Measurements from ENCODE around the gene CAPZA3. TPM values are rescaled to one million over a fixed set of nuclear protein-coding genes. Genes with fewer than 3 reads are reported as not detected.
"Not testable (repeated sequence)": the region's sequence is repeated elsewhere in the genome, so short reads cannot be mapped to it uniquely, and the experiment has no call there.

The CAPZA3 gene
- total and polyA plus RNA-seq, 2 experiments from 2014 or later = not detected

- no peak overlapping the region for H2AFZ ChIP-seq
- Mint-ChIP-seq H3K27ac (no peak overlapping the region), H3K27me3 (ENCODE audit: insufficient read depth, low read depth, poor library complexity) (peaks cover 4% of the 10 kb centered on the region), H3K4me3 (no peak overlapping the region), H3K36me3 (ENCODE audit: low read depth) (peaks cover under 1% of the 10 kb centered on the region; the same call in 1 of the 3 replicates), H3K9me3 (peaks cover under 1% of the 10 kb centered on the region; the same call in 1 of the 3 replicates), H3K4me1 (peaks cover 31% of the 10 kb centered on the region)
- no peaks in the 10 kb centered on the region for H3K27me3 ChIP-seq (ENCODE audit: insufficient read depth)
- no peaks in the 10 kb centered on the region for H3K36me3 ChIP-seq (ENCODE audit: insufficient read depth)
- H3K4me2 ChIP-seq = no peak overlapping the region
- TF ChIP-seq STAT1 (IDR thresholded peaks at IDR 0.05; ENCODE audit: unreplicated experiment) = no peak
- no peak for TF ChIP-seq NANOG (IDR thresholded peaks at IDR 0.05; ENCODE audit: borderline replicate concordance)
- TF ChIP-seq, protein P1, sequence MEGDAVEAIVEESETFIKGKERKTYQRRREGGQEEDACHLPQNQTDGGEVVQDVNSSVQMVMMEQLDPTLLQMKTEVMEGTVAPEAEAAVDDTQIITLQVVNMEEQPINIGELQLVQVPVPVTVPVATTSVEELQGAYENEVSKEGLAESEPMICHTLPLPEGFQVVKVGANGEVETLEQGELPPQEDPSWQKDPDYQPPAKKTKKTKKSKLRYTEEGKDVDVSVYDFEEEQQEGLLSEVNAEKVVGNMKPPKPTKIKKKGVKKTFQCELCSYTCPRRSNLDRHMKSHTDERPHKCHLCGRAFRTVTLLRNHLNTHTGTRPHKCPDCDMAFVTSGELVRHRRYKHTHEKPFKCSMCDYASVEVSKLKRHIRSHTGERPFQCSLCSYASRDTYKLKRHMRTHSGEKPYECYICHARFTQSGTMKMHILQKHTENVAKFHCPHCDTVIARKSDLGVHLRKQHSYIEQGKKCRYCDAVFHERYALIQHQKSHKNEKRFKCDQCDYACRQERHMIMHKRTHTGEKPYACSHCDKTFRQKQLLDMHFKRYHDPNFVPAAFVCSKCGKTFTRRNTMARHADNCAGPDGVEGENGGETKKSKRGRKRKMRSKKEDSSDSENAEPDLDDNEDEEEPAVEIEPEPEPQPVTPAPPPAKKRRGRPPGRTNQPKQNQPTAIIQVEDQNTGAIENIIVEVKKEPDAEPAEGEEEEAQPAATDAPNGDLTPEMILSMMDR (conservative IDR thresholded peaks at IDR 0.05; ENCODE audit: low read depth in 2 of 2) = no peak
- no peak for TF ChIP-seq REST (IDR thresholded peaks at IDR 0.05; ENCODE audit: unreplicated experiment)
- TF ChIP-seq, protein P2, sequence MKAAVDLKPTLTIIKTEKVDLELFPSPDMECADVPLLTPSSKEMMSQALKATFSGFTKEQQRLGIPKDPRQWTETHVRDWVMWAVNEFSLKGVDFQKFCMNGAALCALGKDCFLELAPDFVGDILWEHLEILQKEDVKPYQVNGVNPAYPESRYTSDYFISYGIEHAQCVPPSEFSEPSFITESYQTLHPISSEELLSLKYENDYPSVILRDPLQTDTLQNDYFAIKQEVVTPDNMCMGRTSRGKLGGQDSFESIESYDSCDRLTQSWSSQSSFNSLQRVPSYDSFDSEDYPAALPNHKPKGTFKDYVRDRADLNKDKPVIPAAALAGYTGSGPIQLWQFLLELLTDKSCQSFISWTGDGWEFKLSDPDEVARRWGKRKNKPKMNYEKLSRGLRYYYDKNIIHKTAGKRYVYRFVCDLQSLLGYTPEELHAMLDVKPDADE (IDR thresholded peaks at IDR 0.05) = no peak
- TF ChIP-seq, protein P3, sequence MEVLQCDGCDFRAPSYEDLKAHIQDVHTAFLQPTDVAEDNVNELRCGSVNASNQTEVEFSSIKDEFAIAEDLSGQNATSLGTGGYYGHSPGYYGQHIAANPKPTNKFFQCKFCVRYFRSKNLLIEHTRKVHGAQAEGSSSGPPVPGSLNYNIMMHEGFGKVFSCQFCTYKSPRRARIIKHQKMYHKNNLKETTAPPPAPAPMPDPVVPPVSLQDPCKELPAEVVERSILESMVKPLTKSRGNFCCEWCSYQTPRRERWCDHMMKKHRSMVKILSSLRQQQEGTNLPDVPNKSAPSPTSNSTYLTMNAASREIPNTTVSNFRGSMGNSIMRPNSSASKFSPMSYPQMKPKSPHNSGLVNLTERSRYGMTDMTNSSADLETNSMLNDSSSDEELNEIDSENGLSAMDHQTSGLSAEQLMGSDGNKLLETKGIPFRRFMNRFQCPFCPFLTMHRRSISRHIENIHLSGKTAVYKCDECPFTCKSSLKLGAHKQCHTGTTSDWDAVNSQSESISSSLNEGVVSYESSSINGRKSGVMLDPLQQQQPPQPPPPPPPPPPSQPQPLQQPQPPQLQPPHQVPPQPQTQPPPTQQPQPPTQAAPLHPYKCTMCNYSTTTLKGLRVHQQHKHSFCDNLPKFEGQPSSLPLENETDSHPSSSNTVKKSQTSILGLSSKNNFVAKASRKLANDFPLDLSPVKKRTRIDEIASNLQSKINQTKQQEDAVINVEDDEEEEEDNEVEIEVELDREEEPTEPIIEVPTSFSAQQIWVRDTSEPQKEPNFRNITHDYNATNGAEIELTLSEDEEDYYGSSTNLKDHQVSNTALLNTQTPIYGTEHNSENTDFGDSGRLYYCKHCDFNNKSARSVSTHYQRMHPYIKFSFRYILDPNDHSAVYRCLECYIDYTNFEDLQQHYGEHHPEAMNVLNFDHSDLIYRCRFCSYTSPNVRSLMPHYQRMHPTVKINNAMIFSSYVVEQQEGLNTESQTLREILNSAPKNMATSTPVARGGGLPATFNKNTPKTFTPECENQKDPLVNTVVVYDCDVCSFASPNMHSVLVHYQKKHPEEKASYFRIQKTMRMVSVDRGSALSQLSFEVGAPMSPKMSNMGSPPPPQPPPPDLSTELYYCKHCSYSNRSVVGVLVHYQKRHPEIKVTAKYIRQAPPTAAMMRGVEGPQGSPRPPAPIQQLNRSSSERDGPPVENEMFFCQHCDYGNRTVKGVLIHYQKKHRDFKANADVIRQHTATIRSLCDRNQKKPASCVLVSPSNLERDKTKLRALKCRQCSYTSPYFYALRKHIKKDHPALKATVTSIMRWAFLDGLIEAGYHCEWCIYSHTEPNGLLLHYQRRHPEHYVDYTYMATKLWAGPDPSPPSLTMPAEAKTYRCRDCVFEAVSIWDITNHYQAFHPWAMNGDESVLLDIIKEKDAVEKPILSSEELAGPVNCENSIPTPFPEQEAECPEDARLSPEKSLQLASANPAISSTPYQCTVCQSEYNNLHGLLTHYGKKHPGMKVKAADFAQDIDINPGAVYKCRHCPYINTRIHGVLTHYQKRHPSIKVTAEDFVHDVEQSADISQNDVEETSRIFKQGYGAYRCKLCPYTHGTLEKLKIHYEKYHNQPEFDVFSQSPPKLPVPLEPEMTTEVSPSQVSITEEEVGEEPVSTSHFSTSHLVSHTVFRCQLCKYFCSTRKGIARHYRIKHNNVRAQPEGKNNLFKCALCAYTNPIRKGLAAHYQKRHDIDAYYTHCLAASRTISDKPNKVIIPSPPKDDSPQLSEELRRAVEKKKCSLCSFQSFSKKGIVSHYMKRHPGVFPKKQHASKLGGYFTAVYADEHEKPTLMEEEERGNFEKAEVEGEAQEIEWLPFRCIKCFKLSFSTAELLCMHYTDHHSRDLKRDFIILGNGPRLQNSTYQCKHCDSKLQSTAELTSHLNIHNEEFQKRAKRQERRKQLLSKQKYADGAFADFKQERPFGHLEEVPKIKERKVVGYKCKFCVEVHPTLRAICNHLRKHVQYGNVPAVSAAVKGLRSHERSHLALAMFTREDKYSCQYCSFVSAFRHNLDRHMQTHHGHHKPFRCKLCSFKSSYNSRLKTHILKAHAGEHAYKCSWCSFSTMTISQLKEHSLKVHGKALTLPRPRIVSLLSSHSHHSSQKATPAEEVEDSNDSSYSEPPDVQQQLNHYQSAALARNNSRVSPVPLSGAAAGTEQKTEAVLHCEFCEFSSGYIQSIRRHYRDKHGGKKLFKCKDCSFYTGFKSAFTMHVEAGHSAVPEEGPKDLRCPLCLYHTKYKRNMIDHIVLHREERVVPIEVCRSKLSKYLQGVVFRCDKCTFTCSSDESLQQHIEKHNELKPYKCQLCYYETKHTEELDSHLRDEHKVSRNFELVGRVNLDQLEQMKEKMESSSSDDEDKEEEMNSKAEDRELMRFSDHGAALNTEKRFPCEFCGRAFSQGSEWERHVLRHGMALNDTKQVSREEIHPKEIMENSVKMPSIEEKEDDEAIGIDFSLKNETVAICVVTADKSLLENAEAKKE (CRISPR knock-in tag; IDR thresholded peaks at IDR 0.05) = no peak
- no peak for TF ChIP-seq EZH2 (IDR thresholded peaks at IDR 0.05; ENCODE audit: low read depth, unreplicated experiment)
- no peak for TF ChIP-seq POLR2AphosphoS5 (IDR thresholded peaks at IDR 0.05; ENCODE audit: low read depth)
- no peak for TF ChIP-seq ZNF331 (CRISPR knock-in tag; IDR thresholded peaks at IDR 0.05; ENCODE audit: low read depth)
- H3K4me3 ChIP-seq = no peak overlapping the region
- H4K20me1 ChIP-seq (replicated peaks; ENCODE audit: insufficient read depth) = no peaks in the 10 kb centered on the region
- ATAC-seq (no peak), DNase-seq (ENCODE audit: low spot score) (no peak)
- no peaks in the 10 kb centered on the region for H3F3A ChIP-seq (replicated peaks; ENCODE audit: low read depth)
- peaks cover 5% of the 10 kb centered on the region; the same call in 1 of the 2 replicates for H3K9me2 ChIP-seq (ENCODE audit: insufficient read depth)
- H3K4me1 ChIP-seq (ENCODE audit: insufficient read depth) = peaks cover 20% of the 10 kb centered on the region
- H3K79me2 ChIP-seq (replicated peaks; ENCODE audit: insufficient read depth) = no peaks in the 10 kb centered on the region
- no peak overlapping the region for H3K27ac ChIP-seq (ENCODE audit: low read depth)
Observed at GRCh38 chr12:18755341-18755740, 17.4 kb downstream of the CAPZA3 start.

DNA sequence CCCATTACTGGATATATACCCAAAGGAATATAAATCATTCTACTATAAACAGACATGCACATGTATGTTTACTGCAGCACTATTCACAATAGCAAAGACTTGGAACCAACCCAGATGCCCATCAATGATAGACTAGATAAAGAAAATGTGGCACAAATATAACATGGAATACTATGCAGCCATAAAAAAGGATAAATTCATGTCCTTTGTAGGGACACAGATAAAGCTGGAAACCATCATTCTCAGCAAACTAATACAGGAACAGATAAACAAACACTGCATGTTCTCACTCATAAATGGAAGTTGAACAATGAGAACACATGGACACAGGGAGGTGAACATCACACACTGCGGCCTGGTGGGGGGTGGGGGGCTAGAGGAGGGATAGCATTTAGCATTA lies 28.6 kb downstream of the CAPZA3 start:
- H3K4me1 Mint-ChIP-seq; H3K27me3 Mint-ChIP-seq (ENCODE audit: insufficient read depth, low read depth, poor library complexity); H3K9me2 ChIP-seq (ENCODE audit: insufficient read depth); H3K4me3 Mint-ChIP-seq; H3K4me2 ChIP-seq; H3K27me3 ChIP-seq (ENCODE audit: insufficient read depth); ATAC-seq; H3K79me2 ChIP-seq (replicated peaks; ENCODE audit: insufficient read depth); H3K4me3 ChIP-seq; H3K27ac Mint-ChIP-seq; DNase-seq (ENCODE audit: low spot score); H3K4me1 ChIP-seq (ENCODE audit: insufficient read depth); H4K20me1 ChIP-seq (replicated peaks; ENCODE audit: insufficient read depth); H2AFZ ChIP-seq; H3K27ac ChIP-seq (ENCODE audit: low read depth); H3K36me3 ChIP-seq (ENCODE audit: insufficient read depth); H3F3A ChIP-seq (replicated peaks; ENCODE audit: low read depth): not testable (repeated sequence)
- Mint-ChIP-seq H3K36me3 (ENCODE audit: low read depth) (peaks cover 12% of the 10 kb centered on the region; the same call in 2 of the 3 replicates), H3K9me3 (peaks cover 33% of the 10 kb centered on the region)
